ENCODE data around the gene SESN2.

Gene SESN2

DNA sequence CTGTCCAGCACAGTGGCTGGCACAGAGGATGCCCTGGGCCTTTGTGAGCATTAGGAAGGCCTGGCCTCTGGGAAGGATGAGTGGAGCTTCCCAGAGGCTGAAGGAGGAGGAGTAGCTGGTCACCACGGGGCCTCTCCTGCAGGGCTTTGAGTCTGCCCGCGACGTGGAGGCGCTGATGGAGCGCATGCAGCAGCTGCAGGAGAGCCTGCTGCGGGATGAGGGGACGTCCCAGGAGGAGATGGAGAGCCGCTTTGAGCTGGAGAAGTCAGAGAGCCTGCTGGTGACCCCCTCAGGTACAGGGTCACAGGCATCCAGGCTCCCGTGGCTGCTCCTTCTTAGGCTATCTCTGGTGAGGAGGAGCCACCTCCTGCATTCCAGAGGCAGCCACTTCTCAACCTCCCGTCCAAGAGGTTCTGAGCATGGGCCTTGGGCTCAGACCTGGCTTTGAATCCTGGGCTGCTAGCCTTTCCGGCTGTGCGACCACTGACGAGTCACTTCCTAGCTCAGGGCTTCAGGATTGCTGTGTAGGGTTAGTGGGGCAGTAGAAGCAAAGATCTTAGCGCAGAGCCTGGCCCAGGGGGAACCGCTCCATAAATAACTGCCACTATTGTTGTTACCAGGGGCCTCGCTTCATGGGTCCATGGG is 14.0 kb downstream of the SESN2 start:
- no peaks in the 10 kb centered on the region for H3K27me3 ChIP-seq (replicated peaks in 2 of 5; ENCODE audit: control insufficient read depth in 4 of 5, insufficient read depth in 5 of 5, low read length in 4 of 5)
- CTCF ChIA-PET, result interaction anchor here (0.8 to 1.2 kb wide), 4 partner anchors 9 to 29 kb away, joined by 3 to 5 read pairs (median 3); no protein-coding TSS in a partner anchor
- H3K27ac ChIP-seq (ENCODE audit: insufficient read depth in 1 of 2, low read depth in 1 of 2, low read length in 2 of 2, poor library complexity in 1 of 2, severe bottlenecking in 2 of 2), result no peak overlapping the region
- POLR2A ChIA-PET, result no interaction called here
- H3K4me3 ChIP-seq (ENCODE audit: control insufficient read depth in 1 of 7, extremely low read depth in 1 of 7, insufficient read depth in 4 of 7, low read depth in 2 of 7, low read length in 6 of 7), result no peak overlapping the region
- H3K36me3 ChIP-seq (ENCODE audit: control insufficient read depth in 4 of 4, insufficient read depth in 4 of 4, low read length in 3 of 4), result peaks cover 10 to 49% (median 27%) of the 10 kb centered on the region in 4 experiments
- no peak for DNase-seq
- WGBS (ENCODE audit: insufficient coverage), result 98% methylated on average over 7 of the region's 17 CpGs
- no peaks in the 10 kb centered on the region for H3K4me1 ChIP-seq (ENCODE audit: control extremely low read depth in 1 of 4, control insufficient read depth in 4 of 4, insufficient read depth in 4 of 4, low read length in 3 of 4)
- H3K9me3 ChIP-seq (ENCODE audit: control extremely low read depth in 1 of 5, control insufficient read depth in 4 of 5, insufficient read depth in 2 of 5, low read depth in 1 of 5, low read length in 4 of 5), result no peaks in the 10 kb centered on the region

DNA sequence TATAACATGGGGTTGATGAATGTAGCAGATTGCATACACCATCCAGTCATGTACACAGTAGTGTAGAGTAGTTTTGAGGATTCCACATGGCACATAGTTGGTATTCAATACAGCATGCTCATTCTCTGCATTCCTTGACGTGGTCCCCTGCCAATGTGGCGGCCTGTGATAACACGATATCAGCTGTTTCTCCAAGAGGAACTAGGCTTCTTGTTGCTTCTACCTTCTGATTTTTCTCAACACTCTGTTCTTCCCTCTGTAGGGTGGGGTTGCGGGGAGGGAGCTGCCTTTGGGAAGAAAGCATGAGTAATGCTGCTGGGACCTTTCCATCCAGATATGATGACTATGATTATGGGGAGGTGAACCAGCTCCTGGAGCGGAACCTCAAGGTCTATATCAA is 19.4 kb downstream of the SESN2 start:
- peak in 2 of 3 donors; percentile 28 to 60 for DNase-seq
- H3K27me3 ChIP-seq (replicated peaks in 2 of 5; ENCODE audit: control insufficient read depth in 4 of 5, insufficient read depth in 5 of 5, low read length in 4 of 5), result no peaks in the 10 kb centered on the region
- H3K4me3 ChIP-seq (ENCODE audit: control insufficient read depth in 1 of 7, extremely low read depth in 1 of 7, insufficient read depth in 4 of 7, low read depth in 2 of 7, low read length in 6 of 7), result no peak overlapping the region
- WGBS (ENCODE audit: insufficient coverage), result 97% methylated on average over 4 of the region's 5 CpGs
- POLR2A ChIA-PET, result no interaction called here
- H3K36me3 ChIP-seq (ENCODE audit: control insufficient read depth in 4 of 4, insufficient read depth in 4 of 4, low read length in 3 of 4), result peaks cover 5 to 68% (median 35%) of the 10 kb centered on the region in 4 experiments
- H3K9me3 ChIP-seq (ENCODE audit: control extremely low read depth in 1 of 5, control insufficient read depth in 4 of 5, insufficient read depth in 2 of 5, low read depth in 1 of 5, low read length in 4 of 5), result no peaks in the 10 kb centered on the region
- no peak overlapping the region for H3K27ac ChIP-seq (ENCODE audit: insufficient read depth in 1 of 2, low read depth in 1 of 2, low read length in 2 of 2, poor library complexity in 1 of 2, severe bottlenecking in 2 of 2)
- CTCF ChIA-PET, result interaction anchor here (1.3 to 1.4 kb wide), 2 partner anchors 12 to 81 kb away, joined by 4 read pairs; no protein-coding TSS in a partner anchor
- peaks cover 0 to 9% (median 0%) of the 10 kb centered on the region in 4 experiments for H3K4me1 ChIP-seq (ENCODE audit: control extremely low read depth in 1 of 4, control insufficient read depth in 4 of 4, insufficient read depth in 4 of 4, low read length in 3 of 4)

DNA sequence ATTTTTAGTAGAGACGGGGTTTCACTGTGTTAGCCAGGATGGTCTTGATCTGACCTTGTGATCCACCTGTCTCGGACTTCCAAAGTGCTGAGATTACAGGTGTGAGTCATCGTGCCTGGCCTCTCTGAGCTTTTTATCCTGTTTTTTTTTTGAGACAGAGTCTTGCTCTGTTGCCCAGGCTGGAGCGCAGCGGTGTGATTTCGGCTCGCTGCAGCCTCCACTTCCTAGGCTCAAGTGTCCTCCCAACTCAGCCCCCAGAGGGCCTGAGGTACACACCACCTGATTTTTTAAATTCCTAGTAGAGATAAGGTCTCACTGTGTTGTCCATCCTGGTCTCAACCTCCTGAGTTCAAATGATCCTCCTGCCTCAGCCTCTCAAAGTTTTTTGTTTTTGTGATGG is 20.4 kb downstream of the SESN2 start:
- POLR2A ChIA-PET, result interaction anchor here (0.6 kb wide), 1 partner anchor 283 kb away, joined by 3 read pairs; no protein-coding TSS in a partner anchor
- CTCF ChIA-PET, result interaction anchor here (0.6 to 1.4 kb wide), 4 partner anchors 13 to 80 kb away, joined by 3 to 4 read pairs (median 3); no protein-coding TSS in a partner anchor
- peaks cover 0 to 9% (median 0%) of the 10 kb centered on the region in 4 experiments for H3K4me1 ChIP-seq (ENCODE audit: control extremely low read depth in 1 of 4, control insufficient read depth in 4 of 4, insufficient read depth in 4 of 4, low read length in 3 of 4)
- H3K36me3 ChIP-seq (ENCODE audit: control insufficient read depth in 4 of 4, insufficient read depth in 4 of 4, low read length in 3 of 4), result peaks cover 2 to 60% (median 28%) of the 10 kb centered on the region in 4 experiments
- H3K4me3 ChIP-seq (ENCODE audit: control insufficient read depth in 1 of 7, extremely low read depth in 1 of 7, insufficient read depth in 4 of 7, low read depth in 2 of 7, low read length in 6 of 7), result no peak overlapping the region
- 100% methylated on average over 7 of the region's 7 CpGs for WGBS (ENCODE audit: insufficient coverage)
- H3K27me3 ChIP-seq (replicated peaks in 2 of 5; ENCODE audit: control insufficient read depth in 4 of 5, insufficient read depth in 5 of 5, low read length in 4 of 5), result no peaks in the 10 kb centered on the region
- no peak for DNase-seq
- no peak overlapping the region for H3K27ac ChIP-seq (ENCODE audit: insufficient read depth in 1 of 2, low read depth in 1 of 2, low read length in 2 of 2, poor library complexity in 1 of 2, severe bottlenecking in 2 of 2)
- no peaks in the 10 kb centered on the region for H3K9me3 ChIP-seq (ENCODE audit: control extremely low read depth in 1 of 5, control insufficient read depth in 4 of 5, insufficient read depth in 2 of 5, low read depth in 1 of 5, low read length in 4 of 5)

DNA sequence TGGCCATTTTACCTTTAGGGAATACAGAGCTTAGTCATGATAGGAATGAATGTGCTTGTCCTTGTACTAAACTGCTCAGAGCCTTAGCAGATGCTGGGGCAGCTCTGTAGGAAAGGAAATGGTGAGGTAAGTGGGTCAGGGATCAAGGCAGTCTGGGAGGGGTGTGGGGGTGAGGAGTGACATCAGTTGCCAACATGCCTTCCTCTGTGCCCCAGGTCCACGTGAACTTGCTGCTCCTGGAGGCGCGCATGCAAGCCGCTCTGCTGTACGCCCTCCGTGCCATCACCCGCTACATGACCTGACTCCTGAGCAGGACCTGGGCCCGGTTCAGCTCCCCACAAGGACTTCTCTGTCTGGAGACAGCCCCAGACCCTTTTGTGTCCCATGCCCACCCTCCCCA is 21.2 kb downstream of the SESN2 start:
- Histone ChIP-seq H3K9me3 (ENCODE audit: control extremely low read depth in 1 of 5, control insufficient read depth in 4 of 5, insufficient read depth in 2 of 5, low read depth in 1 of 5, low read length in 4 of 5) (no peaks in the 10 kb centered on the region), H3K27me3 (replicated peaks in 2 of 5; ENCODE audit: control insufficient read depth in 4 of 5, insufficient read depth in 5 of 5, low read length in 4 of 5) (no peaks in the 10 kb centered on the region), H3K27ac (ENCODE audit: insufficient read depth in 1 of 2, low read depth in 1 of 2, low read length in 2 of 2, poor library complexity in 1 of 2, severe bottlenecking in 2 of 2) (no peak overlapping the region), H3K4me3 (ENCODE audit: control insufficient read depth in 1 of 7, extremely low read depth in 1 of 7, insufficient read depth in 4 of 7, low read depth in 2 of 7, low read length in 6 of 7) (no peak overlapping the region), H3K36me3 (ENCODE audit: control insufficient read depth in 4 of 4, insufficient read depth in 4 of 4, low read length in 3 of 4) (peaks cover 2 to 56% (median 25%) of the 10 kb centered on the region in 4 experiments), H3K4me1 (ENCODE audit: control extremely low read depth in 1 of 4, control insufficient read depth in 4 of 4, insufficient read depth in 4 of 4, low read length in 3 of 4) (peaks cover 0 to 10% (median 0%) of the 10 kb centered on the region in 4 experiments)
- ChIA-PET POLR2A (interaction anchor here (0.6 kb wide), 1 partner anchor 283 kb away, joined by 3 read pairs; no protein-coding TSS in a partner anchor), CTCF (interaction anchor here (0.6 to 1.3 kb wide), 2 partner anchors 15 to 54 kb away, joined by 3 read pairs; no protein-coding TSS in a partner anchor)
- 98% methylated on average over 8 of the region's 8 CpGs for WGBS (ENCODE audit: insufficient coverage)
- DNase-seq, result no peak

DNA sequence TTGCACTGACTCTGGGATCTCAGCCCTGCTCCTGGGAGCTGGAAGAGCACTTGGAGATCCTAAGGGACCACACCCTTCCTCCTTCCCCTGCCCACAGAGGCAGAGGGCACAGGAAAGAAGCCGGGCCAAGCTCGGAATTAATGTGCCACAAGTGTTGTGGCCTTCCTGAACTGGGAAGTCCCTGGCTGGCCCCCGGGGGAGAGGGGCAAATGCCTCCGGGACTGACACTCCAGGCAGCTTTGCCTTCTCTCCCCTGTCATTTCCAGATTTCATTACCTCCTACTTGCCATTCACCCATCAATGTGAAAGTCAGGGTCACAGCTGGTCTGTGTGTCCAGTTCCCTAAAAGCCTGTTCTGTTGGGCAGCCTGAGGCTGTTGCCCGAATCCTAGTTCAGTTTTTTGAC is 21.7 kb downstream of the SESN2 start:
- 100% methylated on average over 4 of the region's 5 CpGs for WGBS (ENCODE audit: insufficient coverage)
- CTCF ChIA-PET, result interaction anchor here (1.3 kb wide), 1 partner anchor 15 kb away, joined by 3 read pairs; no protein-coding TSS in a partner anchor
- H3K9me3 ChIP-seq (ENCODE audit: control extremely low read depth in 1 of 5, control insufficient read depth in 4 of 5, insufficient read depth in 2 of 5, low read depth in 1 of 5, low read length in 4 of 5), result no peaks in the 10 kb centered on the region
- DNase-seq, result no peak
- peaks cover 0 to 15% (median 1%) of the 10 kb centered on the region in 4 experiments for H3K4me1 ChIP-seq (ENCODE audit: control extremely low read depth in 1 of 4, control insufficient read depth in 4 of 4, insufficient read depth in 4 of 4, low read length in 3 of 4)
- no peak overlapping the region for H3K4me3 ChIP-seq (ENCODE audit: control insufficient read depth in 1 of 7, extremely low read depth in 1 of 7, insufficient read depth in 4 of 7, low read depth in 2 of 7, low read length in 6 of 7)
- POLR2A ChIA-PET, result no interaction called here
- H3K27me3 ChIP-seq (replicated peaks in 2 of 5; ENCODE audit: control insufficient read depth in 4 of 5, insufficient read depth in 5 of 5, low read length in 4 of 5), result no peaks in the 10 kb centered on the region
- H3K36me3 ChIP-seq (ENCODE audit: control insufficient read depth in 4 of 4, insufficient read depth in 4 of 4, low read length in 3 of 4), result peaks cover 2 to 52% (median 25%) of the 10 kb centered on the region in 4 experiments
- H3K27ac ChIP-seq (ENCODE audit: insufficient read depth in 1 of 2, low read depth in 1 of 2, low read length in 2 of 2, poor library complexity in 1 of 2, severe bottlenecking in 2 of 2), result no peak overlapping the region

DNA sequence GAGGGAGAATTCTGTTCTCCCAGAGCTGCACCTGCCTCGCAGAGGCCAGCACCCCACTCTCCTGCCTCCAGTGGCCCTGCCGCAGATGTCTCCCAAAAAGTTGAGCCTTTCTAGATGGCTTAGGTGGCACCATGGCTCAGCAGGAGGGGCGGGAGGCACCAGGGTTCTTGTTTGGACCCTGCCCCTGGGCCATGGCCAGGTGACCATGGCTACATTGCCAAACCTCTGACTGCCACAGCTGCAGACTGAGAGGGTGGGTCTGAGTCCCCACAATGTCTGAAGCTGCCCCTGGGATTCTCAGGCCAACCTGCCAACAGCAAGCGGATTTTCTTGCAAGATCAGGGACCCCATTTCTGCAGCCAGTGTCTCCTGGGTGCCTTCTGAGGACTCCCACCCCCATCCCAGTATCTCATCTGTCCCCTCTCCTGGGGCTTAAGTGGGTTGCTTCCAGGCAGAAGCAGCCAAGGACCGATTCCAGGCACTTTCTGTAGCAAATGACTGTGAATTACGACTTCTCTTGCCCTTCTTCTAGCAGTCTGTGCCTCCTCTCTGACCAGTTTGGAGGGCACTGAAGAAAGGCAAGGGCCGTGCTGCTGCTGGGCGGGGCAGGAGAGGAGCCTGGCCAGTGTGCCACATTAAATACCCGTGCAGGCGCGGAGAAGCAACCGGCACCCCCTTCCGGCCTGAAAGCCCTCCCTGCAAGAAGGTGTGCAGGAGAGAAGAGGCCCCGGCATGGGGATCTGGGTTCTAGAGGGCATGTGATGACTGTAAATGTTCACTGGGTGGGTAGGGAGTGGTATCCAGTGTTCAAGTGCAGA is 22.5 kb downstream of the SESN2 start:
- no peak overlapping the region for H3K4me3 ChIP-seq (ENCODE audit: control insufficient read depth in 1 of 7, extremely low read depth in 1 of 7, insufficient read depth in 4 of 7, low read depth in 2 of 7, low read length in 6 of 7)
- no peak for DNase-seq
- POLR2A ChIA-PET, result no interaction called here
- H3K4me1 ChIP-seq (ENCODE audit: control extremely low read depth in 1 of 4, control insufficient read depth in 4 of 4, insufficient read depth in 4 of 4, low read length in 3 of 4), result peaks cover 0 to 21% (median 1%) of the 10 kb centered on the region in 4 experiments
- H3K9me3 ChIP-seq (ENCODE audit: control extremely low read depth in 1 of 5, control insufficient read depth in 4 of 5, insufficient read depth in 2 of 5, low read depth in 1 of 5, low read length in 4 of 5), result no peaks in the 10 kb centered on the region
- CTCF ChIA-PET, result interaction anchor here (0.6 kb wide), 1 partner anchor 13 kb away, joined by 3 read pairs; no protein-coding TSS in a partner anchor
- 97% methylated on average over 10 of the region's 14 CpGs for WGBS (ENCODE audit: insufficient coverage)
- H3K27ac ChIP-seq (ENCODE audit: insufficient read depth in 1 of 2, low read depth in 1 of 2, low read length in 2 of 2, poor library complexity in 1 of 2, severe bottlenecking in 2 of 2), result no peak overlapping the region
- H3K27me3 ChIP-seq (replicated peaks in 2 of 5; ENCODE audit: control insufficient read depth in 4 of 5, insufficient read depth in 5 of 5, low read length in 4 of 5), result no peaks in the 10 kb centered on the region
- H3K36me3 ChIP-seq (ENCODE audit: control insufficient read depth in 4 of 4, insufficient read depth in 4 of 4, low read length in 3 of 4), result peaks cover 2 to 52% (median 25%) of the 10 kb centered on the region in 4 experiments

Data from common myeloid progenitor, CD34-positive (primary cell).